ENCODE measurements around the gene OR2S2. TPM values are rescaled to one million over a fixed set of nuclear protein-coding genes. Genes with fewer than 3 reads are reported as not detected.

OR2S2 gene
- total and polyA plus RNA-seq, 2 of the 8 experiments (the other 6 are each of a cell fraction or from before 2014, with no cell fraction given) = not detected

GRCh38 chr9:35917261-35917660 is 40.7 kb downstream of the OR2S2 start (continued):
- TF ChIP-seq CHD1 (IDR thresholded peaks at IDR 0.05; ENCODE audit: low read depth, low read length) (no peak), POLR2A (IDR thresholded peaks at IDR 0.05; ENCODE audit: control extremely low read depth in 1 of 2, low read depth in 2 of 2, low read length in 2 of 2) (no peak), CREB1 (IDR thresholded peaks at IDR 0.05) (no peak), YY1 (IDR thresholded peaks at IDR 0.05; ENCODE audit: low read depth, low read length) (no peak)

All from H1 (cell line).